ENCODE data around the gene ZDHHC11B. TPM values are rescaled to one million over a fixed set of nuclear protein-coding genes. Genes with fewer than 3 reads are reported as not detected.
"Not testable (repeated sequence)": the region's sequence is repeated elsewhere in the genome, so short reads cannot be mapped to it uniquely, and the experiment has no call there.

ZDHHC11B gene
- total RNA-seq, 1 donor from 2014 or later: not detected

GRCh38 chr5:747303-747844 lies 37.2 kb downstream of the ZDHHC11B start:
- intact Hi-C loops (cut with micrococcal nuclease); DNase-seq; H3K4me3 Mint-ChIP-seq; H3K9me3 Mint-ChIP-seq; H3K27me3 Mint-ChIP-seq; H3K27ac Mint-ChIP-seq; H3K4me1 Mint-ChIP-seq; H3K36me3 Mint-ChIP-seq (ENCODE audit: low read depth): not testable (repeated sequence)

GRCh38 chr5:746258-746761 lies 38.2 kb downstream of the ZDHHC11B start:
- DNase-seq: no peak
- no peaks in the 10 kb centered on the region for H3K36me3 Mint-ChIP-seq (ENCODE audit: low read depth)
- intact Hi-C loops (cut with micrococcal nuclease): no loop called here
- no peak overlapping the region for H3K4me3 Mint-ChIP-seq
- H3K27me3 Mint-ChIP-seq: peaks cover 1% of the 10 kb centered on the region
- no peaks in the 10 kb centered on the region for H3K9me3 Mint-ChIP-seq
- H3K4me1 Mint-ChIP-seq: no peaks in the 10 kb centered on the region
- H3K27ac Mint-ChIP-seq: no peak overlapping the region

- H3K36me3 Mint-ChIP-seq (ENCODE audit: low read depth); H3K4me1 Mint-ChIP-seq; H3K27ac Mint-ChIP-seq: not testable (repeated sequence)
Measured at GRCh38 chr5:745272-746142, 39.0 kb downstream of the ZDHHC11B start.

GRCh38 chr5:743696-744404 lies 40.7 kb downstream of the ZDHHC11B start:
- H3K4me1 Mint-ChIP-seq; H3K27me3 Mint-ChIP-seq; H3K4me3 Mint-ChIP-seq; DNase-seq; H3K27ac Mint-ChIP-seq; H3K9me3 Mint-ChIP-seq; H3K36me3 Mint-ChIP-seq (ENCODE audit: low read depth); intact Hi-C loops (cut with micrococcal nuclease): not testable (repeated sequence)

More at GRCh38 chr5:745272-746142, 39.0 kb downstream of the ZDHHC11B start:
- intact Hi-C loops (cut with micrococcal nuclease); H3K9me3 Mint-ChIP-seq; H3K27me3 Mint-ChIP-seq; DNase-seq; H3K4me3 Mint-ChIP-seq: not testable (repeated sequence)

- peaks cover 10% of the 10 kb centered on the region for H3K27me3 Mint-ChIP-seq
- H3K4me1 Mint-ChIP-seq; H3K27ac Mint-ChIP-seq; DNase-seq; intact Hi-C loops (cut with micrococcal nuclease); H3K4me3 Mint-ChIP-seq; H3K36me3 Mint-ChIP-seq (ENCODE audit: low read depth); H3K9me3 Mint-ChIP-seq: not testable (repeated sequence)
Measured at GRCh38 chr5:742276-742675, 42.3 kb downstream of the ZDHHC11B start.

GRCh38 chr5:734145-734544 lies 50.4 kb downstream of the ZDHHC11B start:
- intact Hi-C loops (cut with micrococcal nuclease); H3K4me1 Mint-ChIP-seq; H3K36me3 Mint-ChIP-seq (ENCODE audit: low read depth); DNase-seq; H3K4me3 Mint-ChIP-seq; H3K27ac Mint-ChIP-seq; H3K9me3 Mint-ChIP-seq: not testable (repeated sequence)
- H3K27me3 Mint-ChIP-seq: peaks cover 14% of the 10 kb centered on the region

GRCh38 chr5:732754-733454 lies 51.6 kb downstream of the ZDHHC11B start:
- intact Hi-C loops (cut with micrococcal nuclease): not testable (repeated sequence)

GRCh38 chr5:729225-729624 lies 55.3 kb downstream of the ZDHHC11B start:
- H3K9me3 Mint-ChIP-seq; H3K4me3 Mint-ChIP-seq; DNase-seq; H3K36me3 Mint-ChIP-seq (ENCODE audit: low read depth); H3K4me1 Mint-ChIP-seq; intact Hi-C loops (cut with micrococcal nuclease); H3K27me3 Mint-ChIP-seq; H3K27ac Mint-ChIP-seq: not testable (repeated sequence)

More at GRCh38 chr5:732754-733454, 51.6 kb downstream of the ZDHHC11B start:
- H3K4me3 Mint-ChIP-seq; H3K36me3 Mint-ChIP-seq (ENCODE audit: low read depth); H3K4me1 Mint-ChIP-seq; DNase-seq; H3K9me3 Mint-ChIP-seq; H3K27ac Mint-ChIP-seq: not testable (repeated sequence)
- H3K27me3 Mint-ChIP-seq: peaks cover 13% of the 10 kb centered on the region

- H3K36me3 Mint-ChIP-seq (ENCODE audit: low read depth); H3K9me3 Mint-ChIP-seq; intact Hi-C loops (cut with micrococcal nuclease); DNase-seq; H3K27ac Mint-ChIP-seq; H3K4me1 Mint-ChIP-seq; H3K27me3 Mint-ChIP-seq; H3K4me3 Mint-ChIP-seq: not testable (repeated sequence)
Measured at GRCh38 chr5:727087-727486, 57.4 kb downstream of the ZDHHC11B start.

GRCh38 chr5:723865-724264 lies 60.7 kb downstream of the ZDHHC11B start:
- H3K27ac Mint-ChIP-seq; H3K4me1 Mint-ChIP-seq; H3K36me3 Mint-ChIP-seq (ENCODE audit: low read depth); intact Hi-C loops (cut with micrococcal nuclease); H3K4me3 Mint-ChIP-seq; DNase-seq: not testable (repeated sequence)
- peaks cover 21% of the 10 kb centered on the region for H3K27me3 Mint-ChIP-seq
- peaks cover 11% of the 10 kb centered on the region for H3K9me3 Mint-ChIP-seq

- H3K27ac Mint-ChIP-seq; H3K36me3 Mint-ChIP-seq (ENCODE audit: low read depth); intact Hi-C loops (cut with micrococcal nuclease); DNase-seq; H3K4me3 Mint-ChIP-seq; H3K4me1 Mint-ChIP-seq: not testable (repeated sequence)
- H3K9me3 Mint-ChIP-seq: peaks cover 14% of the 10 kb centered on the region
- H3K27me3 Mint-ChIP-seq: peaks cover 23% of the 10 kb centered on the region
Measured at GRCh38 chr5:723309-723708, 61.2 kb downstream of the ZDHHC11B start.

- H3K27ac Mint-ChIP-seq; H3K4me3 Mint-ChIP-seq; H3K4me1 Mint-ChIP-seq; DNase-seq; H3K36me3 Mint-ChIP-seq (ENCODE audit: low read depth); intact Hi-C loops (cut with micrococcal nuclease): not testable (repeated sequence)
- Mint-ChIP-seq H3K9me3 (peaks cover 14% of the 10 kb centered on the region), H3K27me3 (peaks cover 23% of the 10 kb centered on the region)
Measured at GRCh38 chr5:719379-719778, 65.2 kb downstream of the ZDHHC11B start.

- Mint-ChIP-seq H3K4me1 (no peaks in the 10 kb centered on the region), H3K27ac (no peak overlapping the region), H3K27me3 (peaks cover 25% of the 10 kb centered on the region), H3K9me3 (peaks cover 14% of the 10 kb centered on the region), H3K36me3 (ENCODE audit: low read depth) (no peaks in the 10 kb centered on the region), H3K4me3 (no peak overlapping the region)
- no peak for DNase-seq
- intact Hi-C loops (cut with micrococcal nuclease): no loop called here
Measured at GRCh38 chr5:717143-717542, 67.4 kb downstream of the ZDHHC11B start.

Data from activated CD4-positive, alpha-beta T cell treated with anti-CD3 and anti-CD28 coated beads, Interleukin-2, amount 10 ng/mL, durations not matched to agents 24 days and 14 days (primary cell).